Right cardiac atrium (tissue), 5 donors: Measurements from ENCODE around the gene ZFHX3. TPM values are rescaled to one million over a fixed set of nuclear protein-coding genes. Genes with fewer than 3 reads are reported as not detected.

Source experiments
- ATAC-seq, 2 donors: fragments of 200-7000 bp; cut with Tn5 transposase; one replicate each; pipeline versions ENCODE4 v1.8.0 to v1.9.1; 2020; ENCODE audit warnings: moderate library complexity in 2 of 2, mild to moderate bottlenecking in 1 of 2
- DNase-seq, 3 donors: peaks; one replicate each; pipeline ENCODE4 v3.0.0-alpha.2; 2020
- H3K27ac ChIP-seq: one replicate; pipeline ENCODE4 v1.5.1; 2013; ENCODE audit warnings: mild to moderate bottlenecking, low read length, control low read depth, moderate library complexity
- H3K27me3 ChIP-seq: one replicate; pipeline ENCODE4 v1.6.1; 2013; ENCODE audit not compliant: control insufficient read depth, insufficient read depth
- H3K4me1 ChIP-seq: one replicate; pipeline ENCODE4 v1.6.1; 2013; ENCODE audit warnings: low read length; ENCODE audit not compliant: control insufficient read depth, insufficient read depth
- H3K4me3 ChIP-seq: one replicate; pipeline ENCODE4 v1.5.1; 2013; ENCODE audit warnings: low read length, control low read depth
- H3K9me3 ChIP-seq: one replicate; pipeline ENCODE4 v1.6.1; 2013; ENCODE audit warnings: low read length; ENCODE audit not compliant: control insufficient read depth
- WGBS: extraction: QIAGEN DNeasy Blood & Tissue Kit; methylation state at CpG from one replicate; pipeline ENCODE4 v1.1.7; 2013; 5-methylcytosine and 5-hydroxymethylcytosine counted together
- intact Hi-C, 4 donors: fragments of 100-400 bp; cut with DNase I; formaldehyde crosslinking; loops; one replicate each; pipeline versions ENCODE4 v1.11.0 to v1.14.0; 2022 to 2023
- polyA plus RNA-seq: library from polyadenylated mRNA; stranded (reverse); fragments of 200-250 nt; gene quantifications from one replicate; pipeline ENCODE4 v1.2.3, GENCODE V29; 2013
- total RNA-seq, 4 donors: library from RNA; stranded (reverse); fragmentation: NEBNext Ultra II Directional; extraction: Animal tissue kit (Norgen Biotek cat#: 25700); gene quantifications; one replicate each; pipeline ENCODE4 v1.2.1, GENCODE V29; 2021
- donor health status: healthy with polysubstance abuse.
- donor health status: DM: no; HTN: yes; CAD: no.
- donor health status: DM: no; HTN: no; CAD: no.
- donor health status: DM: no; HTN: yes; CAD: no; lungs with severe emphysema.
- donor health status: DM: yes; HTN: yes; CAD: no.

ZFHX3 gene
- total and polyA plus RNA-seq, 5 donors = 4.3 to 18.2 (median 9.7) TPM

- H3K27me3 ChIP-seq = no peaks in the 10 kb centered on the region
Measured at GRCh38 chr16:73062743-73063733, 15.1 kb upstream of the ZFHX3 start.

GRCh38 chr16:73062001-73062616 lies 14.2 kb upstream of the ZFHX3 start:
- Histone ChIP-seq H3K27ac (no peak overlapping the region), H3K4me1 (no peaks in the 10 kb centered on the region), H3K9me3 (no peaks in the 10 kb centered on the region), H3K27me3 (no peaks in the 10 kb centered on the region), H3K4me3 (no peak overlapping the region)
- intact Hi-C loops = loop anchor here in 2 of 4 donors (10.0 kb wide), 2 partner anchors 113 to 133 kb away; no protein-coding TSS in a partner anchor
- no peak for DNase-seq
- 95% methylated on average over 3 of the region's 3 CpGs for WGBS
- ATAC-seq = no peak

More at GRCh38 chr16:73062743-73063733, 15.1 kb upstream of the ZFHX3 start:
- Histone ChIP-seq H3K4me3 (peak overlapping the region; percentile 31), H3K9me3 (no peaks in the 10 kb centered on the region), H3K4me1 (no peaks in the 10 kb centered on the region), H3K27ac (peak overlapping the region; percentile 28)
- intact Hi-C loops = loop anchor here in 2 of 4 donors (10.0 kb wide), 2 partner anchors 112 to 132 kb away; no protein-coding TSS in a partner anchor
- 33% methylated on average over 55 of the region's 55 CpGs for WGBS
- no peak for ATAC-seq
- DNase-seq = peak in 2 of 3 donors; percentile 56 to 57

GRCh38 chr16:73060892-73061490 lies 13.1 kb upstream of the ZFHX3 start:
- intact Hi-C loops = loop anchor here in 2 of 4 donors (10.0 kb wide), 2 partner anchors 114 to 134 kb away; no protein-coding TSS in a partner anchor
- Histone ChIP-seq H3K27me3 (no peaks in the 10 kb centered on the region), H3K27ac (no peak overlapping the region), H3K4me1 (no peaks in the 10 kb centered on the region), H3K9me3 (no peaks in the 10 kb centered on the region), H3K4me3 (peak overlapping the region; percentile 36)
- ATAC-seq (no peak), DNase-seq (no peak)
- WGBS = 68% methylated on average over 4 of the region's 4 CpGs

GRCh38 chr16:73059779-73060615 lies 12.1 kb upstream of the ZFHX3 start:
- WGBS = 64% methylated on average over 10 of the region's 10 CpGs
- no peak for ATAC-seq
- Histone ChIP-seq H3K27me3 (no peaks in the 10 kb centered on the region), H3K4me3 (peak overlapping the region; percentile 100), H3K4me1 (no peaks in the 10 kb centered on the region), H3K9me3 (no peaks in the 10 kb centered on the region), H3K27ac (peak overlapping the region; percentile 69)
- intact Hi-C loops = loop anchor here (5.0 to 10.0 kb wide), 7 partner anchors 65 to 225 kb away; no protein-coding TSS in a partner anchor
- DNase-seq = no peak

GRCh38 chr16:73058616-73059409 lies 10.9 kb upstream of the ZFHX3 start:
- peak; percentile 21 to 33 for ATAC-seq
- no peaks in the 10 kb centered on the region for H3K27me3 ChIP-seq
- H3K4me1 ChIP-seq = no peaks in the 10 kb centered on the region
- H3K9me3 ChIP-seq = no peaks in the 10 kb centered on the region
- peak overlapping the region; percentile 100 for H3K27ac ChIP-seq
- H3K4me3 ChIP-seq = peak overlapping the region; percentile 100
- intact Hi-C loops = loop anchor here (5.0 to 10.0 kb wide), 5 partner anchors 64 to 224 kb away; no protein-coding TSS in a partner anchor
- WGBS = under 1% methylated on average over 71 of the region's 72 CpGs
- peak; percentile 58 to 81 (median 79) for DNase-seq

- H3K4me1 ChIP-seq = peaks cover 2% of the 10 kb centered on the region
- ATAC-seq = peak; percentile 27 to 55
- WGBS = under 1% methylated on average over 60 of the region's 61 CpGs
Measured at GRCh38 chr16:73058221-73058615, 10.3 kb upstream of the ZFHX3 start.

GRCh38 chr16:73057291-73058210 lies 9.6 kb upstream of the ZFHX3 start:
- peak; percentile 45 to 77 (median 76) for DNase-seq
- peak; percentile 50 to 65 for ATAC-seq
- peaks cover 4% of the 10 kb centered on the region for H3K4me1 ChIP-seq

More at GRCh38 chr16:73058221-73058615, 10.3 kb upstream of the ZFHX3 start:
- Histone ChIP-seq H3K4me3 (peak overlapping the region; percentile 100), H3K27me3 (no peaks in the 10 kb centered on the region), H3K9me3 (no peaks in the 10 kb centered on the region), H3K27ac (peak overlapping the region; percentile 100)
- peak; percentile 54 to 85 (median 82) for DNase-seq
- intact Hi-C loops = loop anchor here (5.0 to 10.0 kb wide), 5 partner anchors 63 to 223 kb away; no protein-coding TSS in a partner anchor

GRCh38 chr16:73056921-73057290 lies 9.0 kb upstream of the ZFHX3 start:
- no peak overlapping the region for H3K27ac ChIP-seq
- intact Hi-C loops = loop anchor here (5.0 to 10.0 kb wide), 5 partner anchors 62 to 222 kb away; no protein-coding TSS in a partner anchor
- 51% methylated on average over 6 of the region's 6 CpGs for WGBS
- ATAC-seq (no peak), DNase-seq (no peak)
- H3K4me3 ChIP-seq = peak overlapping the region; percentile 100
- no peaks in the 10 kb centered on the region for H3K27me3 ChIP-seq
- H3K9me3 ChIP-seq = no peaks in the 10 kb centered on the region
- peaks cover 4% of the 10 kb centered on the region for H3K4me1 ChIP-seq

More at GRCh38 chr16:73057291-73058210, 9.6 kb upstream of the ZFHX3 start:
- 1% methylated on average over 99 of the region's 101 CpGs for WGBS
- Histone ChIP-seq H3K9me3 (no peaks in the 10 kb centered on the region), H3K4me3 (peak overlapping the region; percentile 100), H3K27ac (peak overlapping the region; percentile 100), H3K27me3 (no peaks in the 10 kb centered on the region)
- intact Hi-C loops = loop anchor here (5.0 to 10.0 kb wide), 5 partner anchors 63 to 223 kb away; no protein-coding TSS in a partner anchor
